ENCODE measurements around the gene LRCOL1.

Gene LRCOL1

GRCh38 chr12:132581348-132582057, 28.9 kb downstream of the LRCOL1 start:
- no peak for DNase-seq (ENCODE audit: low read depth)
- H3K4me3 ChIP-seq (ENCODE audit: control insufficient read depth, low read depth, low read length) = no peak overlapping the region
- TF ChIP-seq CTCF (conservative IDR thresholded peaks at IDR 0.05; ENCODE audit: control insufficient read depth, insufficient read depth, low read depth, low read length) = no peak

GRCh38 chr12:132580701-132581292, 29.6 kb downstream of the LRCOL1 start:
- no peak overlapping the region for H3K4me3 ChIP-seq (ENCODE audit: control insufficient read depth, low read depth, low read length)
- no peak for TF ChIP-seq CTCF (conservative IDR thresholded peaks at IDR 0.05; ENCODE audit: control insufficient read depth, insufficient read depth, low read depth, low read length)
- no peak for DNase-seq (ENCODE audit: low read depth)

GRCh38 chr12:132579744-132580143, 30.6 kb downstream of the LRCOL1 start:
- no peak for TF ChIP-seq CTCF (conservative IDR thresholded peaks at IDR 0.05; ENCODE audit: control insufficient read depth, insufficient read depth, low read depth, low read length)
- no peak overlapping the region for H3K4me3 ChIP-seq (ENCODE audit: control insufficient read depth, low read depth, low read length)
- DNase-seq (ENCODE audit: low read depth) = no peak

GRCh38 chr12:132578826-132579225, 31.6 kb downstream of the LRCOL1 start:
- no peak for DNase-seq (ENCODE audit: low read depth)
- TF ChIP-seq CTCF (conservative IDR thresholded peaks at IDR 0.05; ENCODE audit: control insufficient read depth, insufficient read depth, low read depth, low read length) = no peak
- no peak overlapping the region for H3K4me3 ChIP-seq (ENCODE audit: control insufficient read depth, low read depth, low read length)

- TF ChIP-seq CTCF (conservative IDR thresholded peaks at IDR 0.05; ENCODE audit: control insufficient read depth, insufficient read depth, low read depth, low read length) = no peak
- no peak for DNase-seq (ENCODE audit: low read depth)
- no peak overlapping the region for H3K4me3 ChIP-seq (ENCODE audit: control insufficient read depth, low read depth, low read length)
Observed at GRCh38 chr12:132578118-132578517, 32.3 kb downstream of the LRCOL1 start.

- no peak for DNase-seq (ENCODE audit: low read depth)
- TF ChIP-seq CTCF (conservative IDR thresholded peaks at IDR 0.05; ENCODE audit: control insufficient read depth, insufficient read depth, low read depth, low read length) = no peak
- no peak overlapping the region for H3K4me3 ChIP-seq (ENCODE audit: control insufficient read depth, low read depth, low read length)
Observed at GRCh38 chr12:132577191-132577920, 33.0 kb downstream of the LRCOL1 start.

All from fibroblast of mammary gland (primary cell).